GM20431 (cell line): ENCODE measurements around the gene CBX1.

ENCODE experiments used
- in situ Hi-C: fragments of 300-500 bp; cut with MseI, MboI; formaldehyde crosslinking; loops from one replicate; pipeline ENCODE4 v1.15.0; 2020; ENCODE audit warnings: low sequenced_read_pairs; ENCODE audit not compliant: unreplicated experiment

The CBX1 gene

DNA sequence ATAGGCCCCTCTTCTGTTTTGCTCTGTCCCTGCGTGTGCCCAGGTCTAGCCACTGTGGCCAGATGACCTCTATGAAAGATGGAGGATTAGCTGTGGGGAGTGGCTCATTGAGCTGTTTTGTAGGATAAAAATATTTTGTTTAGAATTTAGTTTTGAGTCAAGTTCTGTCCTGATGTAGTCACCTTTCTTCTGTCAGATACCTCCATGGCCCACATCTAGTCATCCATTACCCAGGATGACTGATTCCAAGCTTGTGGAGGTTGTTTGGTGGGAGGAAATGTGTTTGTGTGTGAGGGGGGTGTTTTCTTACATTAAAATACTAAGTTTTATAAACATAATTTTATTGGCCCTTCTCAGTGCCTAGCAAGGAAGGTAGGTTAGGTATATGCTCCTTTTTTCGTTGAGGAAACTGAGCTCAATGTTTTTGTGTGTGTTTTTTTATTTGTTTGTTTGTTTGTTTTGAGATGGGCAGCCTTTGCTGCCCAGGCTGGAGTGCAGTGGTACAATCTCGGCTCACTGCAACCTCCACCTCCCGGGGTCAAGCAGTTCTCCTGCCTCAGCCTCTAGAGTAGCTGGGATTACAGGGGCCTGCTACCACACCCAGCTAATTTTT lies 22.6 kb upstream of the CBX1 start:
- in situ Hi-C loops: no loop called here

DNA sequence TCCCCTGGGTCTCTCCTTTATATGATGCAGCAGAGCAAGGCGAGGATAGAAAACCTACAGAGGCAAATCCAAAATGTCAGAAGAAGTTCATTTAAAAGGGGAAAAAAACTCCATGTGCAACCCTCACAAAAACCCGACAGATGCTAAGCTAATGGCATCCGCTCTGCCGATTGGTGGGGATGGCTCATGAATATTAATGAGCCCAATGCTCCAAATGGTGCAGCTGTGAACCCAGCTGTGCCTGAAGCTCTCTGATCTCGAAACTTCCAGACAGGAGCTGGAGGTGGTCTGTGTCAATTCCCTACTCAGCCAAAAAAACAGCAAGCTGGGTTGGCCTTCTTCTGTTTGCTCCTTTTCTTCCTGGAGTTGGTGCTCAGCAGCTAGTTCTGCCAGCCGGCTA lies 21.8 kb upstream of the CBX1 start:
- in situ Hi-C loops: no loop called here

DNA sequence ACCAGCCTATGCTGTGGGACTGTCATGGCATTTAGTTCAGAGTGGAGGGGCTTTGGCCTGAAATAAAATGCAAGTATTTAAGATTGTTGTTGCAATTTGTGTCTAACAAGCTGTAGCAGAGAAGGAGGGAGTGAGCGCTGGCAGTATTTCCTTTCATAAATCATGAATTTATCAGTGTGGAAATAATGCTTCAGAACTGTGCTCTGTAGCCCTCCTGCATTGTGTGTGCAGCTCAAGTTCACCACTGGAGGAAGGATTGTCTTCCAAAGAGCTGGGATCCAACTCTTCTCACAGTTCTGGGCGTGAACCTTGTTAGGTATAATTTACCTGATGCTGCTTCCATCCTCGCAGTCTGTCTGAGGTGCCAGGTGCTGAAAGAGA lies 21.4 kb upstream of the CBX1 start:
- in situ Hi-C loops: no loop called here

DNA sequence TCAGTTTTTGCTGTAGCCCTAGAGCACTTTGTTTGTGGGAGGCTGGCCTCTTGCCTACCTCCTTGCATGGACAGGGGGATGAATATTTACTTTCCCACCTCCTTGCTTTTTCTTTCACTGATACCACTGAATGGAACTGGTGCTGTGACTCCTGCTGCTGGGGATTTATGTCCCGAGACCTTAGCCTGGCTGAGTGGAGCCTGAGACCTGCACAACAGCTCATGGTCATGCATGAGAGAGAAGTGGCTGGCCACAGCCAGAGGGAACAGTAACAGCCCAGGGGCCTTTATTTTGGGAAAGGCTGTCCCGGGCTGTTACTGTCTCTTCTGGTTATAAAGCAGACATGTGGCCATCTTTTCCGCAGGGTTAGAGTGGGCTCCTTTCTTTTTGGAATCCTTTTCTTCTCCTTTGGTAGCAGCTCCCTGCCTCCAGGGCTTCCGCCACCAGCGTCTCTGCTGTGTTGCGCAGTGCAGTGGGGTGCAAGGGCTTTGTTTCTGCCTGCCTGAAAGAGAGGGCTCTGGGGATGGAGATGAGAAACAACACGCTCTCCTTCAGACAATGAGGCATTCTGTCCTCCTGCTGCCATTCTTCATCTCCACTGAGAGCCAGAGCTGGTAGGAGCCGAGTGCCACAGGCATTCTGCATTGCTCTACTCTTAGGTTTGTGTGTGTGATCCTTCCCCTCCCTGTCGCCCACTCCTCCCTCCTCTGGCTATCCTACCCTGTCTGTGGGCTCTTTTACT lies 20.8 kb upstream of the CBX1 start:
- in situ Hi-C loops: no loop called here

DNA sequence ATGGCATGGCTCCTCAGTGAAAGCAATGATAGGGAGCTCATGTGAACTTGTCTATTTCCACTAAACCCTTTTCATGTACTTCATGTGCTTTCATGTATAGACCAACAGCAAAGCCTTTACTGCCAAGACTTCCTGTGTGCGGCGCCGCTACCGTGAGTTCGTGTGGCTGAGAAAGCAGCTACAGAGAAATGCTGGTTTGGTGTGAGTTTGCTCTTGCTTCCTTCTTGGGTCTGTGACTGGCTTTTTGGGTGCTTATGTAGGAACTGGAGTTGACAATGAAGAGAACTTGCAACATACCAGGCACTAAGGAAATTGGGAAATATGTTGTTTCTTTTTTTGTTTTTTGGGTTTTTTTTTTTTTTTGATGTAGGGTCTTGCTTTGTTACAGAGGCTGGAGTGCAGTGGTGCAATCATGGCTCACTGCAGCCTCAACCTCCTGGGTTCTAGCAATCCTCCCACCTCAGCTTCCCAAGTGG lies 12.0 kb upstream of the CBX1 start:
- in situ Hi-C loops: no loop called here

DNA sequence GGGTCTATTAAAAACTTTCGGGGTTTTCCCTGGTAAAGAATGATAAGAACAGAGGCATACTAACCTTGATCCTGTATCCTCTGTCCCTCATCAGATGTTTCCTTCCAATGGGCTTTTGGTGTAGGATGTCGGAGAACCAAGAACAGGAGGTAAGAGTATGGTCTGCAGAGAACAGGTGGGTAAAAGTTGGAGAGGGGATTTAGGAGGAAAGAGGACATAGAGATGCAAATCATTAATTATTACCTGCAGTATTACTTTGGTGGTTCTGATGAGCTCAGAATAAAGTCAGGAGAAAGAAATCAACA lies 10.6 kb upstream of the CBX1 start:
- in situ Hi-C loops: no loop called here

DNA sequence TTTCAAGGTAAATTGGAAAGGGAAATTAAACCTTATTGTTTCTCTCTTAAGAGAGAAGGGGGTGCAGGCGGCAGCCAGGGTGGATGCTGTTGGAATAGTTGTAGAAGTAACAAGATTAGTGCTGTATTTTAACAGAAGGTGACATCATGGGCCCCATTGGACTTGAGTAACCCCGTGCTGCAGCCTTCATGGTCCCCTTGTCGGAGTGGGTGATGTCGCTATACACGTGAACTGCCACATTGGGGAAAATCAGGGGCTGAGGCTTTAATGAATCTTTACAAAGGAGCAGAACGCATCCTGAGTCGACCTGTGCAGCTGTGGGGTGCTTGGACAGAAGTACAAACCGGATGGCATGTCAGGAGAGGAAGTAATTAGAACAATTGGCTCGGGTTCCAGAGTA lies 9.5 kb upstream of the CBX1 start:
- in situ Hi-C loops: no loop called here

DNA sequence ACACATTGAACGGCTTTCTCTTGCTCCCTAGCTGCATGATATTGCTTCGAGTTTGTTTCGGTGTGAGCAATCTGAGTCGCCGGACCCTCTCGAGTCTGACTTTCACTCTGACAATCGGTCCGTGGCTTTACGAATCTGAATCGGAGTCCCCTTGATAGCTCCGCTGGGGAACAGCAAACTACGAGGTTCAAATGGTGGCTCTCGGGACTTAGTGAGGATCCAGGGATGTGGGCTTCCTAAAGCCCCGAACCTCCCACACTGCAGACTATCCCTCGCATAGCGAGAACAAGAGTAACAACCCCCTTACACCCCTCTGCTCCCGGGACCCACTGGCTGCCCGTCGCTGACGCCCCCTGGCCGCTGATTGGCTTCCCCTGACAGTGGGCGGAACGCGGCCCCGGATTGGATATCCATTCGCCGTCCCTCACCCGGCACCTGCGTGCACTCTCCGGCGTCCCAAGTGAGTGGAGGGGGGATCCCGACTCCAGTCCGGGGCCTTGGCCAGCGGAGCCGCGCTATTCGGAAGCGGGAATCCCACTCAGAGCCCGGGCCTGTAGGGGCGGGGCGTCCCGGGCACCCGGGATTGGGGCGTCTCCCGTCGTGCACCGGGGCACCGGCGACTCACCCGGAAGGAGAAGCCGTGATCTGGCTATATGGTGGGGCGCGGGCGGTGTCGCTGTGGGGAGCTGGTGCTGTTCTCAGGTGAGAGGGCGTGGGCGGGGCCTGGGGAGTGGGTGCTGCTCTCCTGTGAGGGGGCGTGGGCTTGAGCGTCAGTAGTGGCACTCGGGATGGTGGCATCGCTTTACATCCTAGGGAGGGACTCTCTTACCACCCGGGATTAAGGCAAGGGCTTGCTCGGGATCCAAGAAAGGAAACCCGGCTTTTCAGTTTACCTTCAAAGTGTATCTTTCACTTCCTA lies 6.1 kb upstream of the CBX1 start, which contains the start of gene SNX11:
Gene SNX11, plus strand, starts transcription at position 630 of the 919 bp plus-strand sequence. CDS start 4,278 bp downstream, outside the sequence.
- in situ Hi-C loops: no loop called here

DNA sequence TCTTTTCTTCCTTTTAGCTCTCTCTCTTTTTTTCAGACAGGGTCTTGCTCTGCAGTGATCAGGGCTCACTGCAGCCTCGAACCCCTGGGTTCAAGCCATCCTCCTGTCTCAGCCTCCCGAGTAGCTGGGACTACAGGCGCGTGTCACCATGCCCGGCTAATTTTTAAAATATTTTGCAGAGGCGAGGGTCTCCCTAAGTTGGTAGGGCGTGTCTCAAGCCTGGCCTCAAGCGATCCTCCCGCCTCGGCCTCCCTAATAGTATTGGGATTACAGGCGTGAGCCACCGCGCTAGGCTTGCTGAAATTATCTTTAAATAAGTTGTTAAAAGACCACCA lies 5.5 kb upstream of the CBX1 start:
- in situ Hi-C loops: no loop called here

DNA sequence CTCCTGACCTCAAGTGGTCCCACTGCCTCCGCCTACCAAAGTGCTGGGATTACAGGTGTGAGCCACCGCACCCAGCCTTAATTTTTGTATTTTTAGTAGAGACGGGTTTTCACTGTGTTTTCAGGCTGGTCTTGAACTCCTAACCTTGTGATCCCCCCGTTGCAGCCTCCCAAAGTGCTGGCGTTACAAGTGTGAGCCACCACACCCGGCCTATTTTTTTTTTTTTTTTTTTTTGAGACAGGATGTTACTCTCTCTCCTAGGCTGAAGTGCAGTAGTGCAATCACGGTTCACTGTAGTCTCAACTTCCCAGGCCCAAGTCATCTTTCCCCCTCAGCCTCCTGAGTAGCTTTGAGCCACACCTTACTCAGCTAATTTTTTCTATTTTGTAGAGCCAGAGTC lies 3.2 kb upstream of the CBX1 start:
- in situ Hi-C loops: no loop called here

DNA sequence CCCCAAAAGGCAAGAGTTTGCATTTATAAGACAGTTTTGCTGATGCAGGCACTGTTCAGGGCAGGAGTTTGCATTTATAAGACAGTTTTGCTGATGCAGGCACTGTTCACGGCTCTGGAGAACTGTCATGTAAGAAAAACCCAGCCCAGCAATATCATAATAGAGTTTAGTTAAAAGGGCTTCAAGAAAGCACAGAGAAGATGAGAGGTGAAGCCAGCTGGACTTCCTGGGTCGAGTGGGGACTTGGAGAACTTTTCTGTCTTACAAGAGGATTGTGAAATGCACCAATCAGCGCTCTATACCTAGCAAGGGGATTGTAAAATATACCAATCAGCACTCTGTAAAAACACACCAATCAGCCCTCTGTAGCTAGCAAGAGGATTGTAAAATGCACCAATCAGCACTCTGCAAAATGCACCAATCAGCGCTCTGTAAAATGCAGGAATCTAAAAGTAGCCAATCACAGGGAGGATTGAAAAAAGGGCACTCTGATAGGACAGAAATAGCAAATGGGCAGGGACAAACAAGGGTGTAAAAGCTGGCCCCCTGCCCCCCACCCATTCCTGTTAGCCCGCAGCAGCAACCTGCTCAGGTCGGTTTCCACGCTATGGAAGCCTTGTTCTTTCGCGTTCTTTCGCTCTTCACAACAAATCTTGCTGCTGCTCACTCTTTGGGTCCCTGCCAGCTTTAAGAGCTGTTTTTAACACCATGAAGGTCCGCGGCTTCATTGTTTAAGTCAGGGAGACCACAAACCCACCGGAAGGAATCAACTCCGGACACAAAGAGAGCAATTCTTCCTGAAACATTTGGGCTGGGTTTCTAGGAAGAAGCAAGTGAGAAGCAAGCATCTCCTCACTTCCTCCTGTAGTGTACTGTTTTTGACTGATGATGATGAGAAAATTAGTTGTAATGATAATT lies 1.8 kb upstream of the CBX1 start:
- in situ Hi-C loops: no loop called here

DNA sequence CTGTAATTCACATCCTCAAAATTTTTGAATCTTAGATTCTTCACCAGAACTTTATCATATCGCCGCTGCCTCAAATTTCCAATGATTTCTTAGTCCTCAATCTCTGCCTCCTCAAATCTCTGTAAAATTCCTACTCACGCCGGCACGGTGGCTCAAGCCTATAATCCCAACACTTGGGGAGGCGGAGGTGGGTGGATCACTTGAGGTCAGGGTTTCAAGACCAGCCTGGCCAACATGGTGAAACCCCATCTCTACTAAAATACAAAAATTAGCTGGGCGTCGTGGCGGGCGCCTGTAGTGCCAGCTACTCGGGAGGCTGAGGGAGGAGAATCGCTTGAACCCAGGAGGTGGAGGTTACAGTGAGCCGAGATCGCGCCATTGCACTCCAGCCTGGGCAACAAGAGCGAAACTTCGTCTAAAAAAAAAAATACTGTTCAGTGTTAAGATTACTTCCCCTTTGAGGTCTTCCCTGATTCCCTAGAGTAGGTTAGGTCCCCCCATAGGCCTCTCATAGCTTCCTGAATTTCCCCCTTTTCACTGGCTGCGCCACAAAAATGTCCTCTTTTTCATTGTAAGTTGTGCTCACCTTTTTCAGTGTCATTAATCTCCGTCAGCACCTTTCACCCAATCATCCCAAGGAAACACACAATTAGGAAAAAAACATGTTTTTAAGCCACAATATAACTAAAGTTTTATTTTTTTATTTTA lies 919 bp upstream of the CBX1 start:
- in situ Hi-C loops: no loop called here

DNA sequence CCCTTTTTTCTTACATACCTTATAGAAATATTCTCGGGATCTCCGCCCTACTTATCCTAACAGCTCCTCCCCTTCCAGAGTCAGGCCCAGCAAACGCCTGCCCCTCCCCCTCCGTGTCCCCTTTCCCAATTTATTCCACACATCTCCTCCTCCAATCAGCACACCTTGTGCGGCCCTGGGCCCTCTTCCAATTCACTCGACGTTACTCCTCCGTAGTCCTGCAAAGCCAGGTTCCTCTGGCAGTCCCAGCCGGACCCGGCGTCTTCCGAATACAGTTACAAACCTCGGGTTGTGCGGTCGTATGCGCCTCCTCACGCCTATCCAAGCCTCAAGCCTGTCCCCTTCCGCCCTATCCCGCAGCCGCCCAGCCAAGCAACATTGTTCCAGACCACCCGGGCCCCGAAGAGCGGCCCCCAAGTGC lies 677 bp downstream of the CBX1 start:
- in situ Hi-C loops: no loop called here

DNA sequence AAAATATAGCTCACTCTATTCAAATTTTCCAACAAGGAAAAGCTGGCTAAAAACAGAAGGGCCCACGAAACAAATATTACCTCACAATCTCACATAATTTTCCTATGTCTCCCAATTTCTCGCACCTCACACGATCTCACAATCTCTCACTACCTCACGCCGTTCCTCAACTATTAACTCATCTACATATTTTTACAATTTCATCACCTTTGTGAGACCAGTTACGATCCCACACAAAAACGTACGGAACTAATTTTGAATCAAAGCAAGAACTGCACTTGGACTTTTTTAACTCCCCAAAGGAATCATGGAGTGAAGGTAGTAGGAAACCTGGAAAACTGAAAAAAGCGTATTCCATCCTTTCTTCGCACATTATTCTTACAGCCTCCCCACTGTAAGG lies 1.1 kb downstream of the CBX1 start:
- in situ Hi-C loops: no loop called here

DNA sequence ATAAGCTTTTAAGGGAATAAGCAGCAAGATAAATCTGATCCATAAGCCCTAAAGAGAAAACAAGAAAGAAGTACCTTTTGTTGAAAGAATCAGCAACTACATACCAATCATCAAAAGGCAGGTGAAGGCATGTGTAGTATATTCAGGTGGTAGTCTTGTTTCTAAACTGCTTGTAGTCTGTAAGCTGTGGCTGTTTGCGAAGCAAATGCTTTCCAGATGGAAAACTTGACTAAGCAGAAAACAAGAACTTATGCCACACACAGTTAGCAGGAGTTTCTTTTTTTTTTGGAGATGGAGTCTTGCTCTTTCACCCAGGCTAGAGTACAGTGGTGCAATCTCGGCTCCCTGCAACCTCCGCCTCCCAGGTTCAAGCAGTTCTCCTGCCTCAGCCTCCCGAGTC lies 5.7 kb downstream of the CBX1 start:
- in situ Hi-C loops: no loop called here

DNA sequence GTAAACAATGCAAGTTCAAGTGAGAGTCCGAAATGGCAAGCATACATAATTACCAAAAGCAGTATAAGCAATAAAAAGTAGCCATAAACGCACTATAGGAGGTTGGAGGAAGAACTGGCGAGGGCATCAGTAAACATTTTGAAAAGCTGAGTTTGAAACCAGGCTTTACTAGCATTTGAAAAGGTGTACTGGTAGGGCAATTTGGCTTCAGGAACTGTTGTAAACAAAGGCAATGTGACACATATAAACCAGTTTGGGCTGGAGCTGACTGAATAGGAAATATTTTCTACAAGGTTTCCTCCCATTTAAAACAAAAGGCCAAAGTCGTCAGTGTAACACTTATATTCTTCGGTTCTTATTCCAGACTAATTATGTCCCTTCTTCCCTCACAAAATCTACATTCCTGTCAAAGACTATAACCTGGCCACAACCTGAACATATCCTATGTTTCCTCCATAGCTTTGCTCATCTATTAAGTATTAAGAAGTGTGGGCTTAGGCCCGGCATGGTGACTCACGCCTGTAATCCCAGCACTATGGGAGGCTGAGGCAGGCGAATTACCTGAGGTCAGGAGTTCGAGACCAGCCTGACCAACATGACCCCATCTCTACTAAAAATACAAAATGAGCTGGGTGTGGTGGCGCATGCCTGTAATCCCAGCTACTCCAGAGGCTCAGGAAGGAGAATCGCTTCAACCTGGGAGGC lies 7.8 kb downstream of the CBX1 start:
- in situ Hi-C loops: no loop called here

DNA sequence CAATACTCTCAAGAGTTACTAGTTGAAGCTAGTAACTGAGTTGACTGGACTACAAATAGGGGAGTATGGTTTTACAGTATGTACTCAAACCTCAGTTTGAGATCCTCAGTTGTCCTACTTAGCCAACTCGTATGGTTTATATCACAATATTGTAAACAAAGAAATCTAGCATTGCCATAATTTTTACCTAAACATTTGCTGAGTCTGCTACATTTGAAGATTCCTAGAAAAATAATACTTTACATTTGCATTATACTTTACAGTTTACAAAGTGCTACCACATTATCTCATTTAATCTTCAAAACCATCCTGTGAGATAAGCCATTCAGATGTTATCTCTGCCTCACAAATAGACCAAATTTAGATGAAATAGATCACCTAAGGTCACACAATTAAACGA lies 16.3 kb downstream of the CBX1 start:
- in situ Hi-C loops: no loop called here

DNA sequence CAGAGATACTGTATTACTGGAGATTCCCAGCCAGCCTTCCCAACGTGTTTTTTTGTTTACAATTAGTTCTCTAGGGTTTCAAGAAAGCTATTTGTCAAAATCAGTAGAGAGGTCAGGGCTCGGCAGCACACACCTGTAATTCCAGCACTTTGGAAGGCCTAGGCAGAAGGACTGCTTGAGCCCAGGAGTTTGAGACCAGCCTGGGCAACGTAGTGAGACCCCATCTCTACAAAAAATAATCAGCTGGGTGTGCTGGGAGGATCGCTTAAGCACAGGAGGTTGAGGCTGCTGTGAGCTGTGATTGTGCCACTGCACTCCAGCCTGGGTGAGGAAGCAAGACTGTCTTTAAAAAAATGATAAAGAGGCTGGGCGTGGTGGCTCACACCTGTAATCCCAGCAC lies 19.4 kb downstream of the CBX1 start:
- in situ Hi-C loops: no loop called here

DNA sequence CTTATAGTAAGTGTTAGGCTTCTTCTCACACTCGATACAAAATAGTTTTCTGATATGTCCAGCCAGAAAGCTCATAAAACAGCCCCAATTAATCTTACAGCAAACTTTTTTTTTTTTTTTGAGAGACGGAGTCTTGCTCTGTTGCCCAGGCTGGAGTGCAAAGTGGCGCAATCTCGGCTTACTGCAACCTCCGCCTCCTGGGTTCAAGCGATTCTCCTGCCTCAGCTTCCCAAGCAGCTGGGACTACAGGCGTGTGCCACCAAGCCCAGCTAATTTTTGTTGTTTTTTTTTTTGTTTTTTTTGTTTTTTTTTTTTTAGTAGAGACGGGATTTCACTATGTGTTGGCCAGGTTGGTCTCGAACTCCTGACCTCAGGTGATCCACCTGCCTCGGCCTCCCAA lies 24.1 kb downstream of the CBX1 start:
- in situ Hi-C loops: loop anchor here (10.0 kb wide), 1 partner anchor 52 kb away; no protein-coding TSS in a partner anchor
